ENCODE data around the gene POU6F1.
"Not testable (repeated sequence)": the region's sequence is repeated elsewhere in the genome, so short reads cannot be mapped to it uniquely, and the experiment has no call there.

POU6F1 gene

DNA sequence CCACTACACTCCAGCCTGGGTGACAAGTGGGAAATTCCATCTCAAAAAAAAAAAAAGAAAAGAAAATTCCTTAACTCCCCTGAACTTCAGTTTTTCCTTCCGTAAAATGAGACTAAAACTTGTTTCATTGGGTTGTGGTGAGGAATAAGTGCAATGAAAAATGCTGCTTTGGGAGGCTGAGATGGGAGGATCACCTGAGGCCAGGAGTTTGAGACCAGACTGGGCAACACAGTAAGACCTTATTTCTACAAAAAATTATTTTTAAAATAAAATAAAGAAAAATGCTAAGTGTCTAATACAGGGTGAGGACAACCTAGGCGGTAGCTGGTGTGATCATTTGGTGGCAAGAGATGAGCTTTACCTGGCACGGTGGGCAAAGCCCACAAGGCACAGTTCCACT is 45.5 kb upstream of the POU6F1 start:
- Histone ChIP-seq H3K36me3 (ENCODE audit: insufficient read depth, low read length) (no peaks in the 10 kb centered on the region), H3K79me2 (ENCODE audit: insufficient read depth, low read length) (peaks cover 61% of the 10 kb centered on the region), H3K27me3 (ENCODE audit: insufficient read depth, low read length, poor library complexity, severe bottlenecking) (no peaks in the 10 kb centered on the region), H3K9me3 (ENCODE audit: insufficient read depth, low read depth, low read length) (no peaks in the 10 kb centered on the region), H2AFZ (ENCODE audit: low read length) (no peak overlapping the region), H3K9ac (ENCODE audit: low read depth, low read length, poor library complexity, severe bottlenecking) (no peak overlapping the region), H3F3A (ENCODE audit: low read depth) (no peaks in the 10 kb centered on the region), H3K4me1 (ENCODE audit: insufficient read depth, low read length, poor library complexity, severe bottlenecking) (peaks cover 30% of the 10 kb centered on the region), H3K4me3 (ENCODE audit: low read length, poor library complexity, severe bottlenecking) (no peak overlapping the region), H3K9me2 (replicated peaks; ENCODE audit: low read depth, low read length) (no peaks in the 10 kb centered on the region), H3K4me2 (ENCODE audit: low read depth, low read length, poor library complexity, severe bottlenecking) (no peak overlapping the region), H4K20me1 (ENCODE audit: insufficient read depth, low read length, poor library complexity, severe bottlenecking) (peaks cover 19% of the 10 kb centered on the region)
- TF ChIP-seq, protein P1, sequence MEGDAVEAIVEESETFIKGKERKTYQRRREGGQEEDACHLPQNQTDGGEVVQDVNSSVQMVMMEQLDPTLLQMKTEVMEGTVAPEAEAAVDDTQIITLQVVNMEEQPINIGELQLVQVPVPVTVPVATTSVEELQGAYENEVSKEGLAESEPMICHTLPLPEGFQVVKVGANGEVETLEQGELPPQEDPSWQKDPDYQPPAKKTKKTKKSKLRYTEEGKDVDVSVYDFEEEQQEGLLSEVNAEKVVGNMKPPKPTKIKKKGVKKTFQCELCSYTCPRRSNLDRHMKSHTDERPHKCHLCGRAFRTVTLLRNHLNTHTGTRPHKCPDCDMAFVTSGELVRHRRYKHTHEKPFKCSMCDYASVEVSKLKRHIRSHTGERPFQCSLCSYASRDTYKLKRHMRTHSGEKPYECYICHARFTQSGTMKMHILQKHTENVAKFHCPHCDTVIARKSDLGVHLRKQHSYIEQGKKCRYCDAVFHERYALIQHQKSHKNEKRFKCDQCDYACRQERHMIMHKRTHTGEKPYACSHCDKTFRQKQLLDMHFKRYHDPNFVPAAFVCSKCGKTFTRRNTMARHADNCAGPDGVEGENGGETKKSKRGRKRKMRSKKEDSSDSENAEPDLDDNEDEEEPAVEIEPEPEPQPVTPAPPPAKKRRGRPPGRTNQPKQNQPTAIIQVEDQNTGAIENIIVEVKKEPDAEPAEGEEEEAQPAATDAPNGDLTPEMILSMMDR (conservative IDR thresholded peaks at IDR 0.05; ENCODE audit: low read length) = no peak
- TF ChIP-seq EZH2phosphoT487 (IDR thresholded peaks at IDR 0.05; ENCODE audit: borderline replicate concordance) = no peak

DNA sequence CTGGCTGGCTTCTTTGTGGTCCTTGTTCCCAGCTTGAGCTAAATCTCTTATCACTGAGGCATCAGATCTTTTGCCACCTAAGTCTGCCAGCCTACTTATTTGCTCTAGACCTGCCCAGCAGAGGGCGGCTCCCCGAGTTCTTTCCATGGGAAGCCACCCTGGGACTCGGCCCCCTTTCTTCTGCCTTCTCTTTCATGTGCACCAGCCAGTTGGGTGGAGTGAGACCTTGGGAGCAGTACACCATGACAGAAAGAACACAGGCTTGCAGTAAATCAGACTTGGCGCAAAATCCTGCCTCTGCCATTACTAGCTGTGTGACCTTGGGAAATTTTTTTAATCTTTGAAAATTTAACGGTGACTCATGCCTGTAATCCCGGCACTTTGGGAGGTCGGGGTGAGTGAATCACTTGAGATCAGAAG is 44.9 kb upstream of the POU6F1 start:
- H3K27me3 ChIP-seq (ENCODE audit: insufficient read depth, low read length, poor library complexity, severe bottlenecking) = no peaks in the 10 kb centered on the region
- H4K20me1 ChIP-seq (ENCODE audit: insufficient read depth, low read length, poor library complexity, severe bottlenecking) = peaks cover 14% of the 10 kb centered on the region
- peaks cover 24% of the 10 kb centered on the region for H3K4me1 ChIP-seq (ENCODE audit: insufficient read depth, low read length, poor library complexity, severe bottlenecking)
- no peaks in the 10 kb centered on the region for H3F3A ChIP-seq (ENCODE audit: low read depth)
- peak overlapping the region; percentile 2 for H3K4me2 ChIP-seq (ENCODE audit: low read depth, low read length, poor library complexity, severe bottlenecking)
- H3K4me3 ChIP-seq (ENCODE audit: low read length, poor library complexity, severe bottlenecking) = no peak overlapping the region
- H3K9me3 ChIP-seq (ENCODE audit: insufficient read depth, low read depth, low read length) = no peaks in the 10 kb centered on the region
- H3K36me3 ChIP-seq (ENCODE audit: insufficient read depth, low read length) = no peaks in the 10 kb centered on the region
- peaks cover 56% of the 10 kb centered on the region for H3K79me2 ChIP-seq (ENCODE audit: insufficient read depth, low read length)
- TF ChIP-seq EZH2phosphoT487 (IDR thresholded peaks at IDR 0.05; ENCODE audit: borderline replicate concordance) = no peak
- TF ChIP-seq, protein P1 (conservative IDR thresholded peaks at IDR 0.05; ENCODE audit: low read length) = peak; percentile 62
- no peak overlapping the region for H3K9ac ChIP-seq (ENCODE audit: low read depth, low read length, poor library complexity, severe bottlenecking)
- no peak overlapping the region for H2AFZ ChIP-seq (ENCODE audit: low read length)
- no peaks in the 10 kb centered on the region for H3K9me2 ChIP-seq (replicated peaks; ENCODE audit: low read depth, low read length)

GRCh38 chr12:51259600-51259999 is 41.7 kb upstream of the POU6F1 start:
- not testable (repeated sequence) for H3K4me1 ChIP-seq (ENCODE audit: insufficient read depth, low read length, poor library complexity, severe bottlenecking); H2AFZ ChIP-seq (ENCODE audit: low read length); H3K36me3 ChIP-seq (ENCODE audit: insufficient read depth, low read length); H3K4me2 ChIP-seq (ENCODE audit: low read depth, low read length, poor library complexity, severe bottlenecking); H3K9me3 ChIP-seq (ENCODE audit: insufficient read depth, low read depth, low read length); H3K27me3 ChIP-seq (ENCODE audit: insufficient read depth, low read length, poor library complexity, severe bottlenecking); H3F3A ChIP-seq (ENCODE audit: low read depth); H3K4me3 ChIP-seq (ENCODE audit: low read length, poor library complexity, severe bottlenecking); H3K9me2 ChIP-seq (replicated peaks; ENCODE audit: low read depth, low read length); H3K9ac ChIP-seq (ENCODE audit: low read depth, low read length, poor library complexity, severe bottlenecking)
- Histone ChIP-seq H4K20me1 (ENCODE audit: insufficient read depth, low read length, poor library complexity, severe bottlenecking) (peaks cover 14% of the 10 kb centered on the region), H3K79me2 (ENCODE audit: insufficient read depth, low read length) (peaks cover 43% of the 10 kb centered on the region)

- Histone ChIP-seq H3K79me2 (ENCODE audit: insufficient read depth, low read length) (peaks cover 29% of the 10 kb centered on the region; the same call in 1 of the 2 replicates), H3K4me2 (ENCODE audit: low read depth, low read length, poor library complexity, severe bottlenecking) (no peak overlapping the region), H3F3A (ENCODE audit: low read depth) (no peaks in the 10 kb centered on the region), H4K20me1 (ENCODE audit: insufficient read depth, low read length, poor library complexity, severe bottlenecking) (no peaks in the 10 kb centered on the region), H3K27me3 (ENCODE audit: insufficient read depth, low read length, poor library complexity, severe bottlenecking) (no peaks in the 10 kb centered on the region), H2AFZ (ENCODE audit: low read length) (no peak overlapping the region), H3K9ac (ENCODE audit: low read depth, low read length, poor library complexity, severe bottlenecking) (no peak overlapping the region), H3K4me1 (ENCODE audit: insufficient read depth, low read length, poor library complexity, severe bottlenecking) (no peaks in the 10 kb centered on the region), H3K4me3 (ENCODE audit: low read length, poor library complexity, severe bottlenecking) (no peak overlapping the region), H3K9me3 (ENCODE audit: insufficient read depth, low read depth, low read length) (no peaks in the 10 kb centered on the region), H3K36me3 (ENCODE audit: insufficient read depth, low read length) (peaks cover 17% of the 10 kb centered on the region; the same call in 1 of the 2 replicates), H3K9me2 (replicated peaks; ENCODE audit: low read depth, low read length) (no peaks in the 10 kb centered on the region)
- TF ChIP-seq, protein P1 (conservative IDR thresholded peaks at IDR 0.05; ENCODE audit: low read length) = no peak
- TF ChIP-seq EZH2phosphoT487 (IDR thresholded peaks at IDR 0.05; ENCODE audit: borderline replicate concordance) = no peak
These were observed 36.7 kb upstream of the POU6F1 start for GRCh38 chr12:51254536-51254935.

Measured in Loucy (cell line).